ENCODE data around the gene PTEN.
A peak's percentile ranks its signal among the peaks of the same experiment; 100 is the strongest.
"Not testable (repeated sequence)": the region's sequence is repeated elsewhere in the genome, so short reads cannot be mapped to it uniquely, and the experiment has no call there.

PTEN gene

GRCh38 chr10:87845624-87845998, 17.8 kb upstream of the PTEN start:
- H3K4me3 ChIP-seq (ENCODE audit: low read depth in 1 of 2, low read length in 2 of 2): no peak overlapping the region
- no peaks in the 10 kb centered on the region for H3K27me3 ChIP-seq (ENCODE audit: control insufficient read depth in 1 of 2, insufficient read depth in 2 of 2, low read length in 2 of 2)
- no peak overlapping the region for H3K27ac ChIP-seq (ENCODE audit: low read depth, low read length)
- H3K36me3 ChIP-seq (ENCODE audit: control insufficient read depth in 1 of 2, insufficient read depth in 2 of 2, low read length in 2 of 2): no peaks in the 10 kb centered on the region
- H3K9ac ChIP-seq (ENCODE audit: low read depth in 1 of 2, low read length in 2 of 2): no peak overlapping the region
- no peaks in the 10 kb centered on the region for H3K9me3 ChIP-seq (ENCODE audit: control insufficient read depth in 1 of 2, low read length in 2 of 2)
- peaks cover 3 to 4% of the 10 kb centered on the region in 2 donors for H3K4me1 ChIP-seq (ENCODE audit: control insufficient read depth in 1 of 2, insufficient read depth in 2 of 2, low read length in 2 of 2)

GRCh38 chr10:87846023-87846422, 17.4 kb upstream of the PTEN start:
- no peaks in the 10 kb centered on the region for H3K36me3 ChIP-seq (ENCODE audit: control insufficient read depth in 1 of 2, insufficient read depth in 2 of 2, low read length in 2 of 2)
- no peak overlapping the region for H3K4me3 ChIP-seq (ENCODE audit: low read depth in 1 of 2, low read length in 2 of 2)
- H3K27me3 ChIP-seq (ENCODE audit: control insufficient read depth in 1 of 2, insufficient read depth in 2 of 2, low read length in 2 of 2): no peaks in the 10 kb centered on the region
- no peaks in the 10 kb centered on the region for H3K9me3 ChIP-seq (ENCODE audit: control insufficient read depth in 1 of 2, low read length in 2 of 2)
- H3K9ac ChIP-seq (ENCODE audit: low read depth in 1 of 2, low read length in 2 of 2): no peak overlapping the region
- H3K4me1 ChIP-seq (ENCODE audit: control insufficient read depth in 1 of 2, insufficient read depth in 2 of 2, low read length in 2 of 2): peaks cover 3 to 4% of the 10 kb centered on the region in 2 donors
- no peak overlapping the region for H3K27ac ChIP-seq (ENCODE audit: low read depth, low read length)

GRCh38 chr10:87846711-87847110, 16.7 kb upstream of the PTEN start:
- not testable (repeated sequence) for H3K36me3 ChIP-seq (ENCODE audit: control insufficient read depth in 1 of 2, insufficient read depth in 2 of 2, low read length in 2 of 2); H3K9ac ChIP-seq (ENCODE audit: low read depth in 1 of 2, low read length in 2 of 2); H3K27ac ChIP-seq (ENCODE audit: low read depth, low read length); H3K9me3 ChIP-seq (ENCODE audit: control insufficient read depth in 1 of 2, low read length in 2 of 2); H3K27me3 ChIP-seq (ENCODE audit: control insufficient read depth in 1 of 2, insufficient read depth in 2 of 2, low read length in 2 of 2); H3K4me1 ChIP-seq (ENCODE audit: control insufficient read depth in 1 of 2, insufficient read depth in 2 of 2, low read length in 2 of 2); H3K4me3 ChIP-seq (ENCODE audit: low read depth in 1 of 2, low read length in 2 of 2)

GRCh38 chr10:87847550-87847949, 15.9 kb upstream of the PTEN start:
- Histone ChIP-seq H3K9me3 (ENCODE audit: control insufficient read depth in 1 of 2, low read length in 2 of 2) (no peaks in the 10 kb centered on the region), H3K27ac (ENCODE audit: low read depth, low read length) (no peak overlapping the region), H3K4me1 (ENCODE audit: control insufficient read depth in 1 of 2, insufficient read depth in 2 of 2, low read length in 2 of 2) (peaks cover 2 to 4% of the 10 kb centered on the region in 2 donors), H3K27me3 (ENCODE audit: control insufficient read depth in 1 of 2, insufficient read depth in 2 of 2, low read length in 2 of 2) (no peaks in the 10 kb centered on the region), H3K36me3 (ENCODE audit: control insufficient read depth in 1 of 2, insufficient read depth in 2 of 2, low read length in 2 of 2) (no peaks in the 10 kb centered on the region), H3K9ac (ENCODE audit: low read depth in 1 of 2, low read length in 2 of 2) (no peak overlapping the region), H3K4me3 (ENCODE audit: low read depth in 1 of 2, low read length in 2 of 2) (no peak overlapping the region)

- H3K9ac ChIP-seq (ENCODE audit: low read depth in 1 of 2, low read length in 2 of 2): no peak overlapping the region
- no peak overlapping the region for H3K27ac ChIP-seq (ENCODE audit: low read depth, low read length)
- no peaks in the 10 kb centered on the region for H3K9me3 ChIP-seq (ENCODE audit: control insufficient read depth in 1 of 2, low read length in 2 of 2)
- no peaks in the 10 kb centered on the region for H3K36me3 ChIP-seq (ENCODE audit: control insufficient read depth in 1 of 2, insufficient read depth in 2 of 2, low read length in 2 of 2)
- H3K4me1 ChIP-seq (ENCODE audit: control insufficient read depth in 1 of 2, insufficient read depth in 2 of 2, low read length in 2 of 2): peaks cover 0 to 4% of the 10 kb centered on the region in 2 donors
- no peak overlapping the region for H3K4me3 ChIP-seq (ENCODE audit: low read depth in 1 of 2, low read length in 2 of 2)
- H3K27me3 ChIP-seq (ENCODE audit: control insufficient read depth in 1 of 2, insufficient read depth in 2 of 2, low read length in 2 of 2): no peaks in the 10 kb centered on the region
Measured at GRCh38 chr10:87849001-87849400, 14.4 kb upstream of the PTEN start.

GRCh38 chr10:87850742-87851205, 12.7 kb upstream of the PTEN start:
- no peaks in the 10 kb centered on the region for H3K36me3 ChIP-seq (ENCODE audit: control insufficient read depth in 1 of 2, insufficient read depth in 2 of 2, low read length in 2 of 2)
- no peaks in the 10 kb centered on the region for H3K27me3 ChIP-seq (ENCODE audit: control insufficient read depth in 1 of 2, insufficient read depth in 2 of 2, low read length in 2 of 2)
- H3K4me1 ChIP-seq (ENCODE audit: control insufficient read depth in 1 of 2, insufficient read depth in 2 of 2, low read length in 2 of 2): no peaks in the 10 kb centered on the region
- no peaks in the 10 kb centered on the region for H3K9me3 ChIP-seq (ENCODE audit: control insufficient read depth in 1 of 2, low read length in 2 of 2)
- no peak overlapping the region for H3K27ac ChIP-seq (ENCODE audit: low read depth, low read length)
- peak overlapping the region in 1 of 2 donors; percentile 9 for H3K9ac ChIP-seq (ENCODE audit: low read depth in 1 of 2, low read length in 2 of 2)
- no peak overlapping the region for H3K4me3 ChIP-seq (ENCODE audit: low read depth in 1 of 2, low read length in 2 of 2)

GRCh38 chr10:87852089-87852488, 11.3 kb upstream of the PTEN start:
- H3K27me3 ChIP-seq (ENCODE audit: control insufficient read depth in 1 of 2, insufficient read depth in 2 of 2, low read length in 2 of 2): no peaks in the 10 kb centered on the region
- no peaks in the 10 kb centered on the region for H3K9me3 ChIP-seq (ENCODE audit: control insufficient read depth in 1 of 2, low read length in 2 of 2)

GRCh38 chr10:87855247-87855646, 8.2 kb upstream of the PTEN start:
- H3K27ac ChIP-seq (ENCODE audit: low read depth, low read length); H3K27me3 ChIP-seq (ENCODE audit: control insufficient read depth in 1 of 2, insufficient read depth in 2 of 2, low read length in 2 of 2); H3K9ac ChIP-seq (ENCODE audit: low read depth in 1 of 2, low read length in 2 of 2); H3K4me1 ChIP-seq (ENCODE audit: control insufficient read depth in 1 of 2, insufficient read depth in 2 of 2, low read length in 2 of 2); H3K36me3 ChIP-seq (ENCODE audit: control insufficient read depth in 1 of 2, insufficient read depth in 2 of 2, low read length in 2 of 2); H3K4me3 ChIP-seq (ENCODE audit: low read depth in 1 of 2, low read length in 2 of 2); H3K9me3 ChIP-seq (ENCODE audit: control insufficient read depth in 1 of 2, low read length in 2 of 2): not testable (repeated sequence)

More at GRCh38 chr10:87852089-87852488, 11.3 kb upstream of the PTEN start:
- Histone ChIP-seq H3K4me3 (ENCODE audit: low read depth in 1 of 2, low read length in 2 of 2) (no peak overlapping the region), H3K27ac (ENCODE audit: low read depth, low read length) (no peak overlapping the region), H3K4me1 (ENCODE audit: control insufficient read depth in 1 of 2, insufficient read depth in 2 of 2, low read length in 2 of 2) (no peaks in the 10 kb centered on the region), H3K9ac (ENCODE audit: low read depth in 1 of 2, low read length in 2 of 2) (no peak overlapping the region), H3K36me3 (ENCODE audit: control insufficient read depth in 1 of 2, insufficient read depth in 2 of 2, low read length in 2 of 2) (no peaks in the 10 kb centered on the region)

GRCh38 chr10:87855665-87856064, 7.8 kb upstream of the PTEN start:
- H3K9ac ChIP-seq (ENCODE audit: low read depth in 1 of 2, low read length in 2 of 2); H3K9me3 ChIP-seq (ENCODE audit: control insufficient read depth in 1 of 2, low read length in 2 of 2); H3K27me3 ChIP-seq (ENCODE audit: control insufficient read depth in 1 of 2, insufficient read depth in 2 of 2, low read length in 2 of 2); H3K4me1 ChIP-seq (ENCODE audit: control insufficient read depth in 1 of 2, insufficient read depth in 2 of 2, low read length in 2 of 2); H3K4me3 ChIP-seq (ENCODE audit: low read depth in 1 of 2, low read length in 2 of 2); H3K36me3 ChIP-seq (ENCODE audit: control insufficient read depth in 1 of 2, insufficient read depth in 2 of 2, low read length in 2 of 2); H3K27ac ChIP-seq (ENCODE audit: low read depth, low read length): not testable (repeated sequence)

- H3K27me3 ChIP-seq (ENCODE audit: control insufficient read depth in 1 of 2, insufficient read depth in 2 of 2, low read length in 2 of 2): no peaks in the 10 kb centered on the region
- H3K4me1 ChIP-seq (ENCODE audit: control insufficient read depth in 1 of 2, insufficient read depth in 2 of 2, low read length in 2 of 2): peaks cover 13 to 16% of the 10 kb centered on the region in 2 donors
- no peak overlapping the region for H3K9ac ChIP-seq (ENCODE audit: low read depth in 1 of 2, low read length in 2 of 2)
- peaks cover 0 to 1% of the 10 kb centered on the region in 2 donors for H3K9me3 ChIP-seq (ENCODE audit: control insufficient read depth in 1 of 2, low read length in 2 of 2)
- no peak overlapping the region for H3K27ac ChIP-seq (ENCODE audit: low read depth, low read length)
- no peaks in the 10 kb centered on the region for H3K36me3 ChIP-seq (ENCODE audit: control insufficient read depth in 1 of 2, insufficient read depth in 2 of 2, low read length in 2 of 2)
- H3K4me3 ChIP-seq (ENCODE audit: low read depth in 1 of 2, low read length in 2 of 2): no peak overlapping the region
Measured at GRCh38 chr10:87860156-87860795, 3.1 kb upstream of the PTEN start.

All from duodenal mucosa (tissue), 2 donors.